Raji (cell line): ENCODE results near the gene P2RX5.

Experiments used
- POLR2A ChIP-seq: IDR thresholded peaks from 2 replicates; pipeline ENCODE4 v1.6.1; 2011; ENCODE audit warnings: low read depth, low read length, control low read depth; ENCODE audit not compliant: insufficient read depth

P2RX5 gene

DNA sequence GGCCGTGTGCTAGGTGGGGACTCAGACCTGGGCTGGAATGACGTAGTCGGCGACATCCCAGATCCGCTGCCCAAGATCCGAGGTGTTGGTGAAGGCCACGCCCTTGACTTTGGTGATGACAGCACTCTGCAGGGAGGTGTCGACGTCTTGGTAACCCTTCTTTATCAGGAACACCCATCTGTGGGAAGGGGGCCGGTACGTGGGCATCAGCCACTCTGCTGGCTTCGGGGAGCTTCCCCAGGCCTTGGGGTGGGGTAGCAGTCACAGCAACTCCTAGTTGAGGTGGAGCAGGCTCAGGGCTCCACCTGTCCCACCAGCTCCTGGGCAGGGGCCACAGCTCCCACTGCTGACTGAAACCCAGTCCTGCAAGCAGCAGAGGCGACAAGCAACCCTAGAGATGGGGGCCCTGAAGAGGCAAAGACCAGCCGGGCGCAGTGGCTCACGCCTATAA is 4.3 kb downstream of the P2RX5 start:
- TF ChIP-seq POLR2A, result no peak

GRCh38 chr17:3690094-3690715 is 5.8 kb downstream of the P2RX5 start:
- TF ChIP-seq POLR2A, result no peak

DNA sequence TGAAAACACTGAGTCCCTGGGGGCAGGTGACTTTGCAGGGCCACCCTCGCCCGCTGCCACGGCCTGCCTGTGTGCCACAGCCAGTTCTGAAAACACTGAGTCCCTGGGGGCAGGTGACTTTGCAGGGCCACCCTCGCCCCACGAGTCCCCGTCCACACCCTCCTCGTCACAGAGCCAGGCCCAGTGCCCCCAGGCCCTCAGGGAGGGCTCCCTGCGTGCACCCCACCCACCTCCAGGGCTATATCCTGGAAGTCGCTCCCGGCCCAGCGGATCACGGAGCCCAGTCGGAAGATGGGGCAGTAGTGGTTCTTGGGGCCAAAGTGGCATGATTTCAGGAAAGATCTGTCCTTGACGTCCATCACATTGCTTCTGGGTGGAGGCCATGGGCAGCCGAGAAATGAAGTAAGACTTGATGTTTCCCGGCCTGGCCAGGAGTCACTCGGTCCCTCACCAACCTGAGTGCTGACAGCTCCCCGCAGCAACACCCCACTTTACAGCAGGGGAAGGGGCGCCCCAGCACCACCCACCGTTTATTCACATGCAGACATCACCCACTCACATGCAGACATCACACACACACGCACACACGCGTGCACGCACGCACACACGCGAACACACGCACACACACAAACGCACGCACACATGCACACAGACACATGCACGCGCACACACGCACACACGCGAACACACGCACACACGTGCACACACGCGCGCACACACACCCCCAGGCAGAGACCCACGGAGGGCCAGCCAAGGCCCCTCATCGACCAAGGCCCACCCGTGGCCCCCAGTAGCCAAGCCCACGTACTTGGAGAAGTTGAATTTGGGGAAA is 6.5 kb downstream of the P2RX5 start:
- TF ChIP-seq POLR2A, result no peak

GRCh38 chr17:3688852-3689261 is 7.1 kb downstream of the P2RX5 start:
- TF ChIP-seq POLR2A, result no peak

DNA sequence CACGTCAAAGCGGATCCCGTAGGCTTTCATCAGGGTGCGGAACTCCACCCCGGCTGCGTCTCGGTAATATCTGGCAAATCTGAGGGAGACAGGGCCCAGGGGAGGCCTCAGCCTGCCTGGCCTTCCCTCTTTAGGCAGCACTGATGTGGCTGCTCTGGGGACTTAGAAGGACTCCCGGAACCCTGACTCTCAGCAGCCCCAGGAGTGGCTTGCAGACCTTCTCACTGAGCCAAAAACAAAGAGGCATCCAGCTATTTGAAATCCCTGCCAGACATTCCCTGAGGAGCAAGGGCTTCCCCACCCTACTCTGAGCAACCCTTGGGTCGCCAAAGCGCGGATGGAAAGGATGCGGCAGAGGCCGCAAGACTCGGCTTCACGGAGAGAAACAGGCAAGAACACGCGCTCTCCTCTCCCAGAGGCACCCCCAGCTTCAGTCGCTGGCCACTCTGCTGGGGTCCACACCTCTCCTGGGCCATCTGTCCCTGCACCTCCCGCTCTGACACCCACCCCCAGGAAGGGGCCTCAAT is 7.9 kb downstream of the P2RX5 start:
- no peak for TF ChIP-seq POLR2A

- no peak for TF ChIP-seq POLR2A
These were observed 10.8 kb downstream of the P2RX5 start for GRCh38 chr17:3685174-3685573.

DNA sequence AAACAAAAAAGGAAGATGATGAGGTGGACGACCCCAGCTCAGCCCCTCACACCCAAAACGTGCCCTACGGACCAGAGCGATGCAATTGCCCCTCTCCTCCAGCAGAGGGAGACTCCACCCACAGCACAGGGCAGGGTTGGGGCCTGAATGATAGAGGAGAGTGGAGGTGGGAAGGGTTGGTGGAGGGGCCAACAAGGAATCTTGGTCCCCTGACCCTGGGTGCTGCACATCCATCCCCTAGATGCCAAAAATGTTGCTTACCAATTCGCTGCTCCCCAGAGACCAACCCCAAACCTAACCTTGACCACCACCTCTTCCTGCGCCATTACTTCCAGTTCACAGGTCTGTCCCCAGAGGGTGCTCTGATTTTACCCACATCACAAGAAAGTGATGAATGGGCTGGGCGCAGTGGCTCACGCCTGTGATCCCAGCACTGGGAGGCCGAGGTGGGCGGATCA is 12.9 kb downstream of the P2RX5 start:
- TF ChIP-seq POLR2A, result no peak

DNA sequence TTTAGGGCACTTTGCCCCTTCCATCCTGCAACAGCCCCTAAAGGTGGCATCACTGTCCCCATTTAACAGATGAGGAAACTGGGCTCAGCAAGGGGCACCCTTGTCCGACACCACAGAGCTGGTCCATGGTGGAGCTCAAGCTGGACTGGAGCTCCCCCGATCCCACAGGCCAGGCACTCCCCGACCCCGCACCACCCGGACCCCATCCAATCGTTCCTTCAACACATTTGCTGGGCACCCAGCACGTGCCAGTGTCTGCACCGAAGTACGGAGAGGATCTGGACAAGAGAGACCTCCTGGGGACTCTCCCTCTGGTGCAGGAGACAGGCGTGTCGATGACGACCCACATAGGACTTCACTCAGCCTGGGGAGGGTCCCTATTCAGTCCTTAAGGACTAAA is 13.9 kb downstream of the P2RX5 start:
- no peak for TF ChIP-seq POLR2A

DNA sequence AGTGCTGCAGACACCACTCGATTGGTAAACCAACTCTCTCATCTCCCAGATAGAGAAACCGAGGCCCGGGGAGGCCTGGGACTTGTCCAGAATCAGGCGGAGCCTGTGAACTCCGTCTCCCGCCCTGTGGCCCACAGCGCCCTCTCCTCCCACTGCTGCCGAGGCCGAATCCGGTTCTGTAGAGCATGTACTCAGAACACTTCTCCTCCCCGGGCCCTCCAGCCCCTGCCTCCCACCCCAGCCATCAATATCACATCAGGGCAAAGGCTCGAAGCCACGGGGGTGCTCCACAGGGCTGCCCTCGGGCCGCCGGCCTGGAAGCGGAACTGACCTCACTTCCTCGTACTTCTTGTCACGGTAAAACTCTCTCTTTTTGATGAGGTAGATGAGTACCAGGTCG is 14.4 kb downstream of the P2RX5 start:
- no peak for TF ChIP-seq POLR2A

DNA sequence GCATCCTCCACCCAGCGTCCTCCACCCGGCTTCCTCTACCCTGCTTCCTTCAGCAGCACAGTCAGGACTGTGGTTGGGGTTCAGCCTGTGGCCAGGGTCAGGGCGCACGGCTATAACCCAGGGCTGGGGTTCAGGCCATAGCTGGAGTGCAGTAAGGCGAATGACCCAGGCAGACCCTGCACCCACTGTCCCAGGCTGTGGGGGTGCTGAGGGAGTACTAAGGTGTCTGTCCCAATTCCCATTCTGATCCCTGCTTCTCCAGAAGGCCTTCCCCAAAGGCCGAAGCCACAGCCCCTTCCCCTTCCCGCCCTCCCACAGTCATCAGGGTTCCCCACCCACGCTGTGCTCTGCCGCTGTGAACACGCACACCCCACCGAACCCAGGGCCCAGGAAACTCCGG is 14.9 kb downstream of the P2RX5 start:
- TF ChIP-seq POLR2A, result no peak

DNA sequence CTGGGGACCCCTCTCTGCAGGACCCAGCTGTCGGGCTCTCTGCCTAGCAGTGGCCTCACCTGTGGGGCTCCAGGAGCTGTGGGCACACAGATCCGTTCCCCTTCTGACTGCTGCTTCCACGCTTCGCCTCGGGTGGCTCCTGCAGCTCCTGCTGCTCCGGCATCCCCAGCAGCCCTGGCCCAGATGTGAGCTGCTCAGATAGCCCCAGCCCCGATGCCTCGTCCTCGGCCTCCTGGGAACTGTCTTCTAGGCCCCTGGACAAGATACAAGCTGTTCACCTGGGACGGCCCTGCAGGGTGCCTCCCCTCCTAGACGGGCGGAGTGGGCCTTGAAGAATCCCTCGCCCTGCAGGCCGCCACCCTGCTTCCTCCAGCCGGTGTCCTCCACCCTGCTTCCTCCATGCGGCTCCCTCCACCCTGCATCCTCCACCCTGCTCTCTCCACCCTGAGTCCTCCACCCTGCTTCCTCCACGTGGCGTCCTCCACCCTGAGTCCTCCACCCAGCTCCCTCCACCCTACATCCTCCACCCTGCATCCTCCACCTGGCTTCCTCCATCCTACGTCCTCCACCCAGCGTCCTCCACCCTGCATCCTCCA is 16.3 kb downstream of the P2RX5 start:
- no peak for TF ChIP-seq POLR2A

- no peak for TF ChIP-seq POLR2A
These were observed 17.0 kb downstream of the P2RX5 start for GRCh38 chr17:3678821-3679530.

- TF ChIP-seq POLR2A, result no peak
These were observed 17.7 kb downstream of the P2RX5 start for GRCh38 chr17:3678095-3678820.

- no peak for TF ChIP-seq POLR2A
These were observed 20.1 kb downstream of the P2RX5 start for GRCh38 chr17:3675886-3676285.
